ENCODE results near the gene DYTN.

DYTN gene

DNA sequence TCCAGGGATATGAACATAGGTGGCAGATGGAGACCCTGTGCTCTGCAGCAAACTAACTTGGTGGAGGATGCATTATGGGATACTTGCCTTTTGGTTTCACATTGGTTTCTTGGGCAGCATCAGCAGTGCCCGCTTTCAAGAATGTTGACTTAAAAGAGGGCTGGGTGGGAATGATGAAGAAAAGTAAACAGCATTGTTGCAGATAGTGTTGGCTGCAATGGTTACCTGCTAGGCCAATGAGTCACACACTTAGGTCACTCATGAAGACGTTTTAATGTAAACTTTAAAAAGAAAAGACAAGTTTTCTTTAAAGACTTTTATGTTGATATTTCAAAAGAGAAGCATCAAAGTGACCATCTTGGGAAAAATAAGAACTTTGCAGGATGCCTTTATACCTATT is 102.0 kb downstream of the DYTN start:
- Histone ChIP-seq H2AFZ (ENCODE audit: low read depth, low read length) (no peak overlapping the region), H3K79me2 (ENCODE audit: low read length) (no peaks in the 10 kb centered on the region), H3K36me3 (replicated peaks; ENCODE audit: low read depth, low read length) (no peaks in the 10 kb centered on the region), H3K4me3 (ENCODE audit: low read length) (no peak overlapping the region), H3K27ac (ENCODE audit: low read length) (no peak overlapping the region), H3K4me2 (ENCODE audit: low read length) (no peak overlapping the region), H4K20me1 (ENCODE audit: insufficient read depth, low read length) (no peaks in the 10 kb centered on the region), H3K9ac (ENCODE audit: low read length) (no peak overlapping the region), H3K27me3 (ENCODE audit: low read depth, low read length) (no peaks in the 10 kb centered on the region), H3K4me1 (ENCODE audit: low read length) (no peaks in the 10 kb centered on the region), H3K9me3 (ENCODE audit: insufficient read depth, low read length) (no peaks in the 10 kb centered on the region)
- TF ChIP-seq EZH2phosphoT487 (IDR thresholded peaks at IDR 0.05; ENCODE audit: low read depth): no peak
- TF ChIP-seq, protein P1, sequence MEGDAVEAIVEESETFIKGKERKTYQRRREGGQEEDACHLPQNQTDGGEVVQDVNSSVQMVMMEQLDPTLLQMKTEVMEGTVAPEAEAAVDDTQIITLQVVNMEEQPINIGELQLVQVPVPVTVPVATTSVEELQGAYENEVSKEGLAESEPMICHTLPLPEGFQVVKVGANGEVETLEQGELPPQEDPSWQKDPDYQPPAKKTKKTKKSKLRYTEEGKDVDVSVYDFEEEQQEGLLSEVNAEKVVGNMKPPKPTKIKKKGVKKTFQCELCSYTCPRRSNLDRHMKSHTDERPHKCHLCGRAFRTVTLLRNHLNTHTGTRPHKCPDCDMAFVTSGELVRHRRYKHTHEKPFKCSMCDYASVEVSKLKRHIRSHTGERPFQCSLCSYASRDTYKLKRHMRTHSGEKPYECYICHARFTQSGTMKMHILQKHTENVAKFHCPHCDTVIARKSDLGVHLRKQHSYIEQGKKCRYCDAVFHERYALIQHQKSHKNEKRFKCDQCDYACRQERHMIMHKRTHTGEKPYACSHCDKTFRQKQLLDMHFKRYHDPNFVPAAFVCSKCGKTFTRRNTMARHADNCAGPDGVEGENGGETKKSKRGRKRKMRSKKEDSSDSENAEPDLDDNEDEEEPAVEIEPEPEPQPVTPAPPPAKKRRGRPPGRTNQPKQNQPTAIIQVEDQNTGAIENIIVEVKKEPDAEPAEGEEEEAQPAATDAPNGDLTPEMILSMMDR (IDR thresholded peaks at IDR 0.05; ENCODE audit: low read depth, low read length): no peak

DNA sequence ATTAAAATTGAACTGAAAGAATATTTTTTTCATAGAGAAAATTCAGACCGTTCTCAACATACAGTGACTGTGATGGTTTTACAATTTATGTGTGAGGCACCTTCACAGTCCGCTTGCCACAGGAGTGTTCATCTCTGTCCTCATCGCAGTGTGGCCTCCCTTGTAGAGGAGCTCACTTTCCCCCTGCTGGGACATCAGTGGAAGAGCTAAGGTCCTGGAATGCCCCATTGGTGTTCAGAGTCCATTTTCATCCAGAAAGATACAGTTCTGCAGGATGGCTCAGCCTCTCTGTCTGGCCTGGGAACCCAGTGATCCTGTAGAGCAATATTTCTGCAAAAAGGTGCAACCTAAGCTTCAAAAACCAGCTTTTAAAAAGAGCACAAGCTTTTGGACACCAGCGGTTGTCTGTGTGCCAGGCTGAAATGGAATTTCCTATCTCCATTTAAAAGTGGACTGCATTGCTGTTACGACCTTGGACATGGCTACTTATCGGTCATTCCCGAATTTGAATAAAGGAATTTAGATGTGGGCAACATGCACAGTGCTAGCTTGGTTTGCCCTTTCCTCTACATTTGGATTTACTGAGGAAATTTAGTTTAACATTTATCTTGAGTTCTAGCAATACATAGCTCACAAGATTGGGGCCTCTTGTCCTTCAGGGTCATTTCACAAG is 102.6 kb downstream of the DYTN start:
- Histone ChIP-seq H3K36me3 (replicated peaks; ENCODE audit: low read depth, low read length) (no peaks in the 10 kb centered on the region), H3K4me2 (ENCODE audit: low read length) (no peak overlapping the region), H2AFZ (ENCODE audit: low read depth, low read length) (no peak overlapping the region), H3K9ac (ENCODE audit: low read length) (no peak overlapping the region), H3K27ac (ENCODE audit: low read length) (no peak overlapping the region), H4K20me1 (ENCODE audit: insufficient read depth, low read length) (no peaks in the 10 kb centered on the region), H3K4me3 (ENCODE audit: low read length) (no peak overlapping the region), H3K9me3 (ENCODE audit: insufficient read depth, low read length) (no peaks in the 10 kb centered on the region), H3K27me3 (ENCODE audit: low read depth, low read length) (no peaks in the 10 kb centered on the region), H3K4me1 (ENCODE audit: low read length) (no peaks in the 10 kb centered on the region), H3K79me2 (ENCODE audit: low read length) (no peaks in the 10 kb centered on the region)
- TF ChIP-seq, protein P1 (IDR thresholded peaks at IDR 0.05; ENCODE audit: low read depth, low read length): no peak
- no peak for TF ChIP-seq EZH2phosphoT487 (IDR thresholded peaks at IDR 0.05; ENCODE audit: low read depth)

DNA sequence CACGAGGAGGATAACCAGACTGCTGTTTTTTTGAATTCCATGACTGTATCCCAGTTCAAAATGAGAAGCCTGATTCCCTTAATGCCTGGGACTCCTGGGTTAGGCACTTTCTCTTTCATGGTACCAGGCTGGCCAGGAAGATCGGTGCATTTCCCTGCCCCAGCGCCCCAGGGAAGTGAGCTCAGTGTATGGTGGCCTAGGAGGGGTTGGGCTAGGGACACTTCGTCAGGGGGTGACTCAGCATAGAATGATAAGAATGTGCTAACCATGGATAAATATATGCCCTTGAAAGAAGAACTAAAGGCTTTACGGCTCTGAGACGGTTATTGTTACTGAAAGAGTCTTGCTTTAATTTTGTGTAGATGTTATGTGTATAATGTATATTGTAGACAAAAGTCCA is 103.4 kb downstream of the DYTN start:
- no peak overlapping the region for H2AFZ ChIP-seq (ENCODE audit: low read depth, low read length)
- TF ChIP-seq EZH2phosphoT487 (IDR thresholded peaks at IDR 0.05; ENCODE audit: low read depth): no peak
- TF ChIP-seq, protein P1 (IDR thresholded peaks at IDR 0.05; ENCODE audit: low read depth, low read length): no peak

DNA sequence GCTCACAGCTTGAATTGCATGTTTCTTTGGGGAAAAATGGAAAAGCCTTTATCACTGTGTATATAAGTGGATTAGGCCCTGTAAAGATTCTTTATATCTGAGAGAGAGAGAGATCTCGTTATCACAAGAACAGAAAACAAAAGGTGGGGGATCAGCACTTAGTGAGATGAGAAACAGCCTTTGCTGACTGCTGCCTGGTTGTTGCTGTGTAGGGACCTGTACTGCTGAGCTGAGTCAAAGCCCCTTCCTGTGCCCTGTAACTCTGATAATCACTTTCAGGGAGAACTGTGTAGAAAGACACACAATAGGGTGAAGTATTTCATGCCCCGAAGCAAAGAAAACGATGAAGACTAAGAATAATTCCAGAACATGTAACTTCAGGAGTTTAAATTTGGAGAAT is 106.5 kb downstream of the DYTN start:
- no peak overlapping the region for H3K4me2 ChIP-seq (ENCODE audit: low read length)
- no peaks in the 10 kb centered on the region for H3K27me3 ChIP-seq (ENCODE audit: low read depth, low read length)
- no peaks in the 10 kb centered on the region for H3K4me1 ChIP-seq (ENCODE audit: low read length)
- no peaks in the 10 kb centered on the region for H4K20me1 ChIP-seq (ENCODE audit: insufficient read depth, low read length)
- TF ChIP-seq EZH2phosphoT487 (IDR thresholded peaks at IDR 0.05; ENCODE audit: low read depth): no peak
- TF ChIP-seq, protein P1 (IDR thresholded peaks at IDR 0.05; ENCODE audit: low read depth, low read length): no peak
- H3K27ac ChIP-seq (ENCODE audit: low read length): no peak overlapping the region
- H2AFZ ChIP-seq (ENCODE audit: low read depth, low read length): no peak overlapping the region
- no peaks in the 10 kb centered on the region for H3K36me3 ChIP-seq (replicated peaks; ENCODE audit: low read depth, low read length)
- no peak overlapping the region for H3K9ac ChIP-seq (ENCODE audit: low read length)
- H3K4me3 ChIP-seq (ENCODE audit: low read length): no peak overlapping the region
- H3K9me3 ChIP-seq (ENCODE audit: insufficient read depth, low read length): no peaks in the 10 kb centered on the region
- H3K79me2 ChIP-seq (ENCODE audit: low read length): no peaks in the 10 kb centered on the region

More for the DNA sequence above, 103.4 kb downstream of the DYTN start:
- Histone ChIP-seq H3K79me2 (ENCODE audit: low read length) (no peaks in the 10 kb centered on the region), H3K27me3 (ENCODE audit: low read depth, low read length) (no peaks in the 10 kb centered on the region), H3K9ac (ENCODE audit: low read length) (no peak overlapping the region), H3K4me3 (ENCODE audit: low read length) (no peak overlapping the region), H3K27ac (ENCODE audit: low read length) (no peak overlapping the region), H3K36me3 (replicated peaks; ENCODE audit: low read depth, low read length) (no peaks in the 10 kb centered on the region), H3K4me1 (ENCODE audit: low read length) (no peaks in the 10 kb centered on the region), H4K20me1 (ENCODE audit: insufficient read depth, low read length) (no peaks in the 10 kb centered on the region), H3K9me3 (ENCODE audit: insufficient read depth, low read length) (no peaks in the 10 kb centered on the region), H3K4me2 (ENCODE audit: low read length) (no peak overlapping the region)
